SK-N-SH treated with all-trans-retinoic acid at 6 μM for 48 hours (cell line): ENCODE measurements around the gene RBFOX2.

Source experiments
- ARNTL ChIP-seq: fragments of 450-650 bp; formaldehyde crosslinking; IDR thresholded peaks from 2 replicates; pipeline ENCODE4 v1.5.0; 2020; ENCODE audit warnings: low read depth, mild to moderate bottlenecking, moderate library complexity, borderline replicate concordance
- BACH2 ChIP-seq: fragments of 250-450 bp; sonication (Bioruptor Pico); IDR thresholded peaks from 2 replicates; pipeline ENCODE4 v1.9.0; 2021; ENCODE audit warnings: mild to moderate bottlenecking, borderline replicate concordance
- CREB5 ChIP-seq: fragments of 250-450 bp; sonication (Bioruptor Pico); IDR thresholded peaks from 2 replicates; pipeline ENCODE4 v1.5.1; 2020; ENCODE audit warnings: low read depth, mild to moderate bottlenecking, moderate library complexity
- CSDC2 ChIP-seq: fragments of 250-450 bp; sonication (Bioruptor Pico); IDR thresholded peaks from 2 replicates; pipeline ENCODE4 v1.5.0; 2020; ENCODE audit warnings: mild to moderate bottlenecking, moderate library complexity
- CSRNP3 ChIP-seq: fragments of 250-450 bp; sonication (Bioruptor Pico); IDR thresholded peaks from 2 replicates; pipeline ENCODE4 v1.5.1; 2021; ENCODE audit warnings: mild to moderate bottlenecking, moderate library complexity
- GLIS3 ChIP-seq: fragments of 250-450 bp; sonication (Bioruptor Pico); IDR thresholded peaks from 2 replicates; pipeline ENCODE4 v1.5.0; 2020; ENCODE audit warnings: mild to moderate bottlenecking, moderate library complexity
- ISL1 ChIP-seq: fragments of 250-450 bp; sonication (Bioruptor Pico); IDR thresholded peaks from 2 replicates; pipeline ENCODE4 v2.1.2; 2022; ENCODE audit warnings: mild to moderate bottlenecking, moderate library complexity
- OSR1 ChIP-seq: fragments of 250-450 bp; sonication (Bioruptor Pico); IDR thresholded peaks from 2 replicates; pipeline ENCODE4 v1.8.0; 2022; ENCODE audit warnings: moderate library complexity, mild to moderate bottlenecking, inconsistent platforms
- PATZ1 ChIP-seq: fragments of 250-450 bp; sonication (Bioruptor Pico); IDR thresholded peaks from 2 replicates; pipeline ENCODE4 v1.8.0; 2020; ENCODE audit warnings: mild to moderate bottlenecking, moderate library complexity, borderline replicate concordance
- TCF4 ChIP-seq: fragments of 250-450 bp; sonication (Bioruptor Pico); IDR thresholded peaks from 2 replicates; pipeline ENCODE4 v1.8.0; 2021; ENCODE audit warnings: mild to moderate bottlenecking, moderate library complexity, borderline replicate concordance
- TOX ChIP-seq: fragments of 250-450 bp; sonication (Bioruptor Pico); IDR thresholded peaks from 2 replicates; pipeline ENCODE4 v1.8.0; 2021; ENCODE audit warnings: mild to moderate bottlenecking, moderate library complexity, borderline replicate concordance
- ZFP3 ChIP-seq: fragments of 250-450 bp; sonication (Bioruptor Pico); IDR thresholded peaks from 2 replicates; pipeline ENCODE4 v1.5.0; 2020; ENCODE audit warnings: mild to moderate bottlenecking, moderate library complexity
- ZFP30 ChIP-seq: fragments of 450-650 bp; formaldehyde crosslinking; IDR thresholded peaks from 2 replicates; pipeline ENCODE4 v1.5.0; 2022; ENCODE audit warnings: mild to moderate bottlenecking, moderate library complexity
- ZNF8 ChIP-seq: fragments of 450-650 bp; formaldehyde crosslinking; IDR thresholded peaks from 2 replicates; pipeline ENCODE4 v1.5.0; 2020; ENCODE audit warnings: mild to moderate bottlenecking, moderate library complexity

GRCh38 chr22:36021606-36022153 lies 6.9 kb downstream of the RBFOX2 start:
- TF ChIP-seq TCF4 (CRISPR knock-in tag) (no peak), PATZ1 (CRISPR knock-in tag) (no peak), ISL1 (no peak), CREB5 (CRISPR knock-in tag) (no peak), CSDC2 (CRISPR knock-in tag) (no peak), ZFP3 (no peak), ZFP30 (CRISPR knock-in tag) (no peak), CSRNP3 (CRISPR knock-in tag) (no peak), ZNF8 (no peak), BACH2 (CRISPR knock-in tag) (no peak), ARNTL (no peak), GLIS3 (CRISPR knock-in tag) (no peak), TOX (CRISPR knock-in tag) (no peak), OSR1 (CRISPR knock-in tag) (no peak)
